HCT116 (cell line): ENCODE measurements around the gene YTHDC2. TPM values are rescaled to one million over a fixed set of nuclear protein-coding genes. Genes with fewer than 3 reads are reported as not detected.

Experiments used
- ATAC-seq: fragments of 200-7000 bp; cut with Tn5 transposase; 2 replicates; pipeline ENCODE4 v1.9.1; 2020; ENCODE audit warnings: mild to moderate bottlenecking, moderate library complexity
- BruUV-seq: library from RNA; stranded (reverse); fragments of 400-500 nt; replicated peaks from 2 replicates; lab custom pipeline; 2021; lab: Mats Ljungman, UMichigan
- CTCF ChIA-PET: fragments of 300-600 bp; sonication (Branson Sonifier 250); formaldehyde crosslinking; loops from one replicate; lab custom pipeline; 2021; ENCODE audit warnings: antibody characterized with exemption; lab: Charles Lee
- POLR2A ChIA-PET: fragments of 300-600, 350-600 bp; sonication (Branson Sonifier 250); formaldehyde crosslinking; loops from one replicate; lab custom pipeline; 2021; ENCODE audit warnings: antibody characterized with exemption; lab: Charles Lee
- RAD21 ChIA-PET, 2 experiments: fragments of 300-600 bp; sonication (Branson Sonifier 250); formaldehyde crosslinking; loops; one replicate each; lab custom pipeline; 2023; ENCODE audit warnings: low total read pairs in 2 of 2; ENCODE audit not compliant: uncharacterized antibody in 2 of 2, unreplicated experiment in 2 of 2, low non-redundant PET in 1 of 2; lab: Charles Lee
- DNase-seq: peaks from one replicate; pipeline ENCODE4 v3.0.0-alpha.2; 2010; ENCODE audit warnings: low read depth, low spot score
- H2AFZ ChIP-seq: fragments of 200-600 bp; shearing (Covaris generic), sonication (generic); 2 replicates; pipeline ENCODE4 v1.6.1; 2017; ENCODE audit warnings: low read depth, mixed run types, mixed read lengths, antibody characterized with exemption, low read length; ENCODE audit not compliant: poor library complexity, severe bottlenecking
- H3K27ac ChIP-seq: 2 replicates; pipeline ENCODE4 v1.5.1; 2012; ENCODE audit warnings: low read depth, low read length
- H3K27me3 ChIP-seq: fragments of 200-600 bp; sonication (generic); 2 replicates; pipeline ENCODE4 v1.6.1; 2016; ENCODE audit warnings: mixed run types, low read length, mixed read lengths; ENCODE audit not compliant: insufficient read depth
- H3K36me3 ChIP-seq, 2 experiments: fragments of 200-500 bp in 1 of 2; fragments of 200-600 bp in 1 of 2; sonication (Bioruptor generic) in 1 of 2; sonication (generic) in 1 of 2; 2 replicates each; pipeline versions ENCODE4 v1.5.1 to v1.6.1; 2014 to 2016; ENCODE audit warnings: low read length in 2 of 2, inconsistent platforms in 1 of 2, mixed read lengths in 1 of 2, mixed run types in 1 of 2; ENCODE audit not compliant: insufficient read depth in 2 of 2, control insufficient read depth in 1 of 2
- H3K4me1 ChIP-seq, 2 experiments: fragments of 200-600 bp in 1 of 2; sonication (generic) in 1 of 2; 2 replicates each; pipeline versions ENCODE4 v1.5.1 to v1.6.1; 2012 to 2017; ENCODE audit warnings: low read length in 2 of 2, inconsistent platforms in 1 of 2, mild to moderate bottlenecking in 1 of 2, mixed read lengths in 1 of 2, mixed run types in 1 of 2, moderate library complexity in 1 of 2; ENCODE audit not compliant: insufficient read depth in 2 of 2, control insufficient read depth in 1 of 2
- H3K4me2 ChIP-seq: fragments of 200-600 bp; sonication (generic); 2 replicates; pipeline ENCODE4 v1.6.1; 2017; ENCODE audit warnings: mixed run types, low read length, mixed read lengths
- H3K4me3 ChIP-seq, 2 experiments: fragments of 200-600 bp in 1 of 2; sonication (generic) in 1 of 2; replicated peaks in 1 of 2; 2 replicates each; pipeline ENCODE4 v1.5.1; 2011 to 2016; ENCODE audit warnings: low read length in 2 of 2, control low read depth in 1 of 2, low read depth in 1 of 2, mild to moderate bottlenecking in 1 of 2, mixed read lengths in 1 of 2, mixed run types in 1 of 2
- H3K79me2 ChIP-seq: fragments of 200-600 bp; sonication (generic); 2 replicates; pipeline ENCODE4 v1.6.1; 2017; ENCODE audit warnings: mild to moderate bottlenecking, mixed run types, low read length, moderate library complexity, mixed read lengths; ENCODE audit not compliant: insufficient read depth
- H3K9ac ChIP-seq: fragments of 200-600 bp; sonication (generic); 2 replicates; pipeline ENCODE4 v1.6.1; 2016; ENCODE audit warnings: low read length, mixed read lengths
- H3K9me2 ChIP-seq: fragments of 200-600 bp; sonication (generic), shearing (Covaris generic); 2 replicates; pipeline ENCODE4 v1.6.1; 2017; ENCODE audit warnings: mixed run types, mild to moderate bottlenecking, moderate library complexity; ENCODE audit not compliant: insufficient read depth
- H3K9me3 ChIP-seq, 2 experiments: fragments of 200-500 bp in 1 of 2; fragments of 200-600 bp in 1 of 2; sonication (Bioruptor generic) in 1 of 2; sonication (generic) in 1 of 2; 2 replicates each; pipeline ENCODE4 v1.6.1; 2014 to 2017; ENCODE audit warnings: low read length in 2 of 2, mixed read lengths in 2 of 2, inconsistent platforms in 1 of 2, low read depth in 1 of 2, mild to moderate bottlenecking in 1 of 2, mixed run types in 1 of 2, moderate library complexity in 1 of 2; ENCODE audit not compliant: control insufficient read depth in 1 of 2, insufficient read depth in 1 of 2
- H4K20me1 ChIP-seq: fragments of 200-600 bp; sonication (generic), shearing (Covaris generic); 2 replicates; pipeline ENCODE4 v1.6.1; 2017; ENCODE audit warnings: mixed run types, mild to moderate bottlenecking, moderate library complexity; ENCODE audit not compliant: insufficient read depth
- ATF3 ChIP-seq: IDR thresholded peaks from 2 replicates; pipeline ENCODE4 v1.6.1; 2012
- CTCF ChIP-seq, 3 experiments: fragments of 200-600 bp in 1 of 3; sonication (generic) in 1 of 3; IDR thresholded peaks in 2 of 3; conservative IDR thresholded peaks in 1 of 3; 2 replicates each; pipeline ENCODE4 v1.5.1; 2012 to 2017; ENCODE audit warnings: low read depth in 2 of 3, low read length in 2 of 3, antibody characterized with exemption in 1 of 3, borderline replicate concordance in 1 of 3, control low read depth in 1 of 3, mild to moderate bottlenecking in 1 of 3, mixed read lengths in 1 of 3, mixed run types in 1 of 3, moderate library complexity in 1 of 3; ENCODE audit not compliant: insufficient read depth in 1 of 3
- EGR1 ChIP-seq: IDR thresholded peaks from 2 replicates; pipeline ENCODE4 v1.6.1; 2012; ENCODE audit warnings: low read depth
- ELF1 ChIP-seq: IDR thresholded peaks from 2 replicates; pipeline ENCODE4 v1.6.1; 2012; ENCODE audit warnings: low read depth, borderline replicate concordance
- EZH2 ChIP-seq: fragments of 200-600 bp; sonication (generic); IDR thresholded peaks from 2 replicates; pipeline ENCODE4 v1.6.1; 2017; ENCODE audit warnings: antibody characterized with exemption, mixed run types
- FOSL1 ChIP-seq: IDR thresholded peaks from 2 replicates; pipeline ENCODE4 v1.6.1; 2012; ENCODE audit warnings: low read depth
- JUND ChIP-seq: IDR thresholded peaks from 2 replicates; pipeline ENCODE4 v1.6.1; 2012
- MAX ChIP-seq: IDR thresholded peaks from 2 replicates; pipeline ENCODE4 v1.6.1; 2012
- POLR2AphosphoS5 ChIP-seq: IDR thresholded peaks from 2 replicates; pipeline ENCODE4 v1.6.1; 2011; ENCODE audit warnings: mild to moderate bottlenecking, low read depth, low read length, moderate library complexity
- RAD21 ChIP-seq: IDR thresholded peaks from 2 replicates; pipeline ENCODE4 v1.6.1; 2012; ENCODE audit warnings: low read depth, mild to moderate bottlenecking
- REST ChIP-seq: IDR thresholded peaks from 2 replicates; pipeline ENCODE4 v1.6.1; 2012; ENCODE audit warnings: low read depth
- SP1 ChIP-seq: IDR thresholded peaks from 2 replicates; pipeline ENCODE4 v1.6.1; 2012; ENCODE audit warnings: low read depth
- intact Hi-C: fragments of 100-400 bp; cut with micrococcal nuclease; formaldehyde crosslinking; loops from 2 replicates; pipeline ENCODE4 v1.10.0; 2022
- total RNA-seq: library from RNA; stranded (reverse); gene quantifications from one replicate; pipeline ENCODE4 v1.2.1, GENCODE V29; 2021; ENCODE audit not compliant: unreplicated experiment

YTHDC2 gene
- total RNA-seq, 1 experiment from 2014 or later, result 22.2 TPM

GRCh38 chr5:113574417-113574816 lies 60.9 kb downstream of the YTHDC2 start:
- CTCF ChIA-PET, result no interaction called here
- no peak overlapping the region for H3K9ac ChIP-seq
- no peak overlapping the region for H3K4me3 ChIP-seq
- RAD21 ChIA-PET, result no interaction called here
- TF ChIP-seq CTCF (IDR thresholded peaks at IDR 0.05 in 2 of 3, conservative IDR thresholded peaks at IDR 0.05 in 1 of 3; ENCODE audit: borderline replicate concordance in 1 of 3, insufficient read depth in 1 of 3, low read depth in 2 of 3, low read length in 2 of 3) (no peak), EGR1 (no peak), JUND (no peak), ELF1 (no peak), SP1 (no peak), RAD21 (no peak)
- BruUV-seq, result no TSS peak
- H3K9me2 ChIP-seq, result no peaks in the 10 kb centered on the region
- no peak overlapping the region for H3K27ac ChIP-seq
- ATAC-seq, result no peak
- H3K36me3 ChIP-seq, result peaks cover 3 to 7% of the 10 kb centered on the region in 2 experiments; a peak in 2 of 4 replicates
- DNase-seq, result no peak
- no peaks in the 10 kb centered on the region for H3K27me3 ChIP-seq
- no peak overlapping the region for H3K4me2 ChIP-seq
- H3K79me2 ChIP-seq, result peaks cover 4% of the 10 kb centered on the region; the same call in 1 of the 2 replicates
- peaks cover 0 to 3% of the 10 kb centered on the region in 2 experiments; a peak in 1 of 4 replicates for H3K4me1 ChIP-seq
- H3K9me3 ChIP-seq, result no peaks in the 10 kb centered on the region
- intact Hi-C loops, result no loop called here
- H2AFZ ChIP-seq, result no peak overlapping the region
- H4K20me1 ChIP-seq, result no peaks in the 10 kb centered on the region
- POLR2A ChIA-PET, result no interaction called here

- TF ChIP-seq MAX (no peak), POLR2AphosphoS5 (no peak), EZH2 (no peak), REST (no peak), FOSL1 (no peak), ATF3 (no peak)
- TF ChIP-seq, all 23 proteins: peak for 0
- CTCF ChIA-PET, result no interaction called here
- DNase-seq, result no peak
- ATAC-seq, result no peak
- RAD21 ChIA-PET, result no interaction called here
- Histone ChIP-seq H3K27ac (no peak overlapping the region), H3K27me3 (no peaks in the 10 kb centered on the region), H3K4me1 (peaks cover 0 to 3% of the 10 kb centered on the region in 2 experiments; a peak in 1 of 4 replicates), H2AFZ (no peak overlapping the region), H3K4me3 (no peak overlapping the region), H3K79me2 (peaks cover 4% of the 10 kb centered on the region; the same call in 1 of the 2 replicates), H3K9me3 (no peaks in the 10 kb centered on the region), H3K9me2 (no peaks in the 10 kb centered on the region), H3K4me2 (no peak overlapping the region), H3K9ac (no peak overlapping the region), H4K20me1 (no peaks in the 10 kb centered on the region), H3K36me3 (peaks cover 3 to 7% of the 10 kb centered on the region in 2 experiments; a peak in 2 of 4 replicates)
- POLR2A ChIA-PET, result no interaction called here
- no TSS peak for BruUV-seq
- intact Hi-C loops, result no loop called here
Observed at GRCh38 chr5:113575074-113575473, 61.6 kb downstream of the YTHDC2 start.
